Lower leg skin (tissue), 3 donors: Measurements from ENCODE around the gene ATPAF2.

Experiments used
- CTCF ChIP-seq, 3 donors: fragments of 450-650 bp; IDR thresholded peaks; one replicate each; pipeline ENCODE4 v1.5.1; 2016; ENCODE audit warnings: antibody characterized with exemption in 3 of 3, mild to moderate bottlenecking in 3 of 3, moderate library complexity in 2 of 3
- POLR2A ChIP-seq, 2 donors: fragments of 450-650 bp; IDR thresholded peaks; one replicate each; pipeline ENCODE4 v1.6.1; 2016 to 2017; ENCODE audit warnings: antibody characterized with exemption in 2 of 2, mild to moderate bottlenecking in 1 of 2, moderate library complexity in 1 of 2

- TF ChIP-seq CTCF (IDR thresholded peaks at IDR 0.05) (no peak), POLR2A (IDR thresholded peaks at IDR 0.05) (no peak)
Observed at GRCh38 chr17:18055597-18055996, 16.6 kb upstream of the ATPAF2 start.
